GM04503 (cell line): Measurements from ENCODE around the gene ZBP1.

Experiments used
- DNase-seq: peaks from one replicate; pipeline ENCODE4 v3.0.0-alpha.2; 2012; ENCODE audit warnings: low read depth

Gene ZBP1

DNA sequence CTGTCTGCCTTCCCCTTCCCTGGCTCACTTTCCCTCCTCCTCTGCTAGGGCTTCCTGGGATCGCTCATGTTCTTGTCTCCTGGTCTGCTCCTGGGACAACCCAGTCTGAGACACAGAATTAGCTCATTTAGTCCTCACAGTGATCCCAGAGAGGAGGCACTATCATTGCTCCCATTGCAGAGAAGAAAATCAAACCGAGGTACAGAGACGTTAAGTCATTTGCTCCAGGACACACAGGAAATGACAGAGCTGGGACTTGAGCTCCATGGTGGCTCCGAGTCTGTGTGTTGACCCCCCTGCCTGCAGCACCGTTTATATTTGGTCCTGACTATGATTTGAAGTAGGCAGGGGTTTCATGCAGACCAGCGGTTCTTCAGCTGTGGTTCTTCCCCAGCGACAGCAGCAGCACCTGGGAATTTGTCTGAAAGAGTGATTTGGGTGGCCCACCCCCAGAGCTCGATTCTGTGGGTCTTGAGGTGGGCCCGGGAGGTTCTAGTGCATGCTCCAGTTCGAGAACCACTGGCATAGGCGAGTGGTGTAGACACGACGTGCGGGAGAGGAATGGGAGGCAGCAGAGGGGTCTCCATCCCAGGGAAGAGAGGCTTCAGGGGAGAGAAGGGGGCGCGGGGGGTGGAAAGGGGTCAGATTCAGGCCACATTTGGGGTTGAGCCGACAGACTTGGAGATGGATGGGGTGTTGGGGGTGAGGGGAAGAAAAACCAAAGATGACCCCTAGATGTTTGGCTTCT is 34.6 kb downstream of the ZBP1 start:
- DNase-seq = no peak

DNA sequence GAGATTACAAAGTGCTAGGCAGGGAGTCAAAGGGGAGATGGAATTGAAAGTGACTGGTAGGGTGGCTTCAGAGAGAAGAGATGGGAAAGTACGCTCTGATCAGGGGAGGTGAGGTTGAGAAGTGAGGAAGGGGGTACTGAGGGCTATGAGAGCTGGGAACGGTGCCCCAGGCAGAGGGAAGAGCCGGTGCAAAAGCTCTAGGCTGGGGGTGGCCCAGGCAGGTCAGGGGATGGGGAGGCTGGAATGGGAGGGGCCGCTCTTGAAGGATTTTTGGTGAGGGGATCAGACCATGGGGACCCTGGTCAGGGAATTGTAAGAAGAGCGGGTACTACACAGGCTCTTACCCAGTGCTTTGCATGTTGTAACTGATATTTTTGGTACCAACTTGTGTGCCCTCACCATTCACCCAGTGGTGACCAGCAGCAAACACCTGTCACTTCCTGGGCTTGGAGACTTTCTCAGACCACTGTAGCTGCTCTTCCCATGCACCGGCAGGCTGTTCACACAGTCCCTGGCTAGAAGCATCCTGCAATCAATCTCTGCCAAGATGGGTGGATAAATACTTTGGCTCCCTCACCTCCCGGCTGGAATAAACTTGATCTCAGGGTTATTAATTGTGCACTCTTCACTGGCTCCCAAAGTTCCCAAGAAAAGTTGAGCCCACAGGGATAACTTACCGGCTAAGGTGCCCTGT is 35.3 kb downstream of the ZBP1 start:
- no peak for DNase-seq

DNA sequence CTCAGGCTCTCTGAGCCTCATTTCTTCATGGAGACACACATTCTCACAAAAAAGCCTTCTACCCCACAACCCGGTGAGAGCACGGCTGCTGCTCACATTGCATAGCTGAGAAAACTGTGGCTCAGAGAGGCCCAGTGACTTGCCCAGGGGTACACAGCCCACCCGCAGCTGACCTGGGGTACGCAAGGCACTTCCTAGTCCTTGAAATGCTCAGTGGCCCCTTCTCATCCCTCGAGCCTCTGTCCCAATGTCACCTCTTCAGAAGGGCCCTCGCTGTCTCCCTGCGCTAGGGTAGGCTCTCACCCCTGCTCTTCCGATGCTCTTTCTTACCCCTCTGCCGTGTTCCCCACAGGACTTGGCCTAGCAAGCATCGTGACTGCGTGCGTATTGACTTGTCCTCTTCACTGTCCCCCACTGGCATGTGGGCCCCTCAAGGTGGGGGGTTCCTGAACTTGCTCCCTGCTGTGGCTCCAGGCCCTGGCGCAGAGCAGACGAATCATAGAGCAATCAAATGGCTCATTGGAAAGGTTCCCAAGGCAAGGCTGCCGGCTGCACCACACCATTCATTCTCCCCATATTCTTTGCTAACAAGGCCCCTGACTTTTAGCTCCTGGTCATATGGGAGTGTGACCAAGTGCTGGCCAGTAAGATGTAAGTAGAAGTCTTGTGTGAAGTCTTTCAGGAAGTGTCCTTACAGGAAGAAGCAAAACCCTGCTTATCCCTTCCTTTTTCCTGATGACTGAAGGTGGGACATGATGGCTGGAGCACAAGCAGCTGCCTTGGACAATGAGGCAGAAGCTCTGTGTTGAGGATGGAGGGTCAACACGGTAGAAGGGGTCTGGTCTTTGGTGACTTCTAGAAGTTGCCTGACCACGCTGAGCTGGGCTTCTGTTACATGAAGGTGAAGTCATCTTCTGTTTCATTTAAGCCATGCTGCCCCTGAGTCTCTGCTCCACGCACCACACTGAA is 36.7 kb downstream of the ZBP1 start:
- DNase-seq = no peak

DNA sequence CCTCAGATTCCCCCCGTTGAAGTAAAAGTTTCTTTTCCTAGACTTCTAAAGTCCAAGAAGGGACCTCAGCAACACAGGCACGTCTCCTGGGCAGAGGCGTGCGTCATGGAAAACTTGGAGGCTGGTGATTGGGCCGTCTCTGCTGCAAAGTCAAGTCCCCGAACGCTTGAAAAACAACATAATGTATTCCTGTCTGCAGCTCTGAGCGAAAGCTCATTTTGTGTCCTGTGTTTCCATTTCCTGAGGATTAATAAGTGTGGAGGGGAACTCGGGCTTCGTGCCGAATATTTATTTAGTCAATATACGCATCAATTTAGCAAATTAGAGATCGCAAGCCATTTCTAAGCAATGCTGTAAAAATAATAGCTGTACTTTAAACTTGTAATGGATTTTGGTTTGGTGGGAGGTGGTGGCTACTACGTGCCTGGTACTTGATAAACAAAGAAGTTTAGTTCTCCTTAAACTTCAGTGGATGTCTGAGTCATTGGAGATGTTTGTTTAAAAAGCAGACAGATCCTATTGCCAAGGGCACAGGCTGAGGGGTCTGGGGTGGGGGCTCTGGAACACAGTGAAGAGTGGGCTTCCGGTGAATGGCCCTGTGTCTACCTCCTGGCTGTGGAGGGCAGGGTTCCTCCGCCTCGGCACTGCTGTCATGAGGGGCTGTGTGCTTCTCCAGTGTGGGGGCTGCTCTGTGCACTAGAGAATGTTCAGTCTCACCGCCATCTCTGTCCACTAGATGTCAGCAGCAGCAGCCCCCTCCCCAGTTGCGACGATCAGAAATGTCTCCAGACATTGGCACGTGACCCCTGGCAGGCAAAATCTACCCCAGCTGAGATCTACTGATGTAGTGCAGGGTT is 37.6 kb downstream of the ZBP1 start:
- DNase-seq = no peak

DNA sequence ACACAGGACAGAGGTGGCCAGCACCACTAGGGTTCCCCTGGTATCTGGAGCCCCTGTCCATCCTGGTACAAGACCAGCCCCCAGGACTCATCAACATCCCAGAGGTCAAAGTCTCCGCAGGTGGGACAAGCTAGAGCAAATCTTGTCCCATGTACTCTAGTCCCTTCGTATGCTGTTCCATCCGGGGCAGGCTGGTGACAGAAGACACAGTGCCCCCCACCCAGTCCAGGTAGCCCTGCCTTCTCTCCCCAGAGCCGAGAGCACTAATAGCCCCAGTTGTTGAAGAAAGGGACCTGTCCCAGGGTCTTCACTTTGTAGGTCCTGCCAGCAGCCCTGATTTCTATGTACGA is 38.2 kb downstream of the ZBP1 start:
- DNase-seq = no peak

DNA sequence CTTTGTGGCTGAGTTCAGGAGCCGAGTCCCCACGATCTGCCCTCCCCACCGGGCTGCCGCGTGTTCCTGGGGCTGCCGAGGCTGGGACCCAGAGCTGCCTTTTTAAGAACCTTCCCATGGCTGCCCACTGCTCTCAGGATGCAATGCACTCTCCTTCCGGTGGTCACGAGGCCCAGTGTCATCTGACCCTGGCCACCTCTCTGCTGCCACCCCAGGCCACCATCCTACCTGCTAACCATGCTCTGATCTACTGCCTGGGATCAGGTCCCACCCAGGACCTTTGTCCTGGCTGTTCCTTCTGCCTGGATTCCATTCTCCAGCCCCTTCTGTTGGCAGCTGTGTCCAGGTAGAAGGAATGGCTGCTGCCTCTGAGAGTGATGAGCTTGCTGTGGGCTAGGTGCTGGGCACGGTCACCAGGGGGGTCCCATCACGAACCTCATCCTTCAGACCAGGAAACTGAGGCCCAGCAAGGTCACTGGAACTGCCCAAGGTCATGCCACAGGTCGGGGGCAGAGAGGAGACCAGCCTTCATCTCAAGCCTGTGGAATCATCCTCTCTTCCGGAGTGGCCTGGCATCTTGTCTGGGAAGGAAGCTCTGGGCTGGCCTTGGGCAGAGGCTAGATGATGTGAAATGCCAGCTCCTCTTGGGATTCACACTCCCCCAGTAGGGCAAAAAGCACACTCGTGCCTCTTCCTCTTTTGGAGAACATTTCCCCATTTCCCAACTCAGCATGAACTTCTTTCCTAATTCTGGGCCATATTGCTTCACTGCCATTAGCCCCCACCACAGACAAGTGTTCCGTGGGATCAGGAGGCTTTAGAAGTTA is 38.8 kb downstream of the ZBP1 start:
- no peak for DNase-seq

DNA sequence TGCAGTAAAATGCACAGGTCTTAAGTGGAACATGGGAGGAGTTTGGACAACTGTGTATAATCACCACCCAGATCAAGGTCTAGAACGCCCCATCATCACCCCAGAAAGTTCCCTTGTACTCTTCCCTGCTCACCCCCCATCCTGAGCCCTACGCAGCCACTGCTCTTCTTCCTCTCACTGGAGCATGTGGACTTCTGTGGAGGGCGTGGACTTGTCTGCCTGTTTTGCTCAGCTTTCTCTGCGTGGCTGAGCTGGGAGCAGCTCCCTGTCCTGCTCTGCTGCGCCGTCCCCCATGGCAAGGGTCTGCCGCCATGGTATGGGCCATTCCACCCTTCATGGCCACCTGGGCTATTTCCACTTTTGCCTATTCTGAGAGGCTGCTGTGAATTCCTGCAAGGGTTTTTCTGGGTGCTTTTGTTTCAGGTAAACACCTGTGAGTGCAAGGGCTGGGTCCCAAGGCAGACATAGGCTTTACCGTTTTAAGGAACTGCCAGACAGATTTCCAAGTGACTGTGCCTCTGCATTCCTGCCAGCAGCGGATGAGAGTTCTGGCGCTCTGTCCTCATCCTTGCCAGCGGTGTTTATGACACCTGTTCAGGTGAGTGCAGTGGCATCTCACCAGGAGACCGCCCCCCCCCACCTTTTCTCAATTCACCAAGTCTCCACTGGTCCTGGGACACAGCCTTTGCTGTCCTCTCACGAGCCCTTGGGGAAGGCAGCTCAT is 39.6 kb downstream of the ZBP1 start:
- no peak for DNase-seq

DNA sequence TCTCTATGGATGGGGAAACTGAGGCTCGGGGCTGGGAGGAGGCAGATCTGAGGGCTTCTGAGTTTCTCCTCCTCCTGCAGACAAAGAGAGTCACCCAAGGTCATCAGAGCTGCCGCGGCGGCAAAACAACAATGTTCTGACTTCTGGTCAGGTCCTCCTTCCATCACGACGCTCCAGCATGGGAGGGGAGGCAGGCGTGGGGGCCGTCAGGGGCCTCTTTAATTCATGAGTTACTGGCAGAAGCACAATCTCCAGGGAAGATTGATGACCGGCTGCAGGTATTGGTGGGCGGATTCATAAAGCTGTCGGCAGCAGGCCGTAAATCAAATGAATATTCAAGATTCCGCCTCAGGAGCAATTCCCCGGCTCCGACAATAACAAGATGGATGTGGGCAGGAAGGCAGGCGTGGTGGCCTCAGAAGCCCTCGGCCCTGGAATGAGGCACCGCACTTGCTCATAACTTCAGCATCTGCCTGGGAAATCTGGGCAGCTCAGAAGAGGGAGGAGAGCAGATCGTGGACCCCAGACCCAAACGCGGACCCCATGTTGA is 40.3 kb downstream of the ZBP1 start:
- no peak for DNase-seq

DNA sequence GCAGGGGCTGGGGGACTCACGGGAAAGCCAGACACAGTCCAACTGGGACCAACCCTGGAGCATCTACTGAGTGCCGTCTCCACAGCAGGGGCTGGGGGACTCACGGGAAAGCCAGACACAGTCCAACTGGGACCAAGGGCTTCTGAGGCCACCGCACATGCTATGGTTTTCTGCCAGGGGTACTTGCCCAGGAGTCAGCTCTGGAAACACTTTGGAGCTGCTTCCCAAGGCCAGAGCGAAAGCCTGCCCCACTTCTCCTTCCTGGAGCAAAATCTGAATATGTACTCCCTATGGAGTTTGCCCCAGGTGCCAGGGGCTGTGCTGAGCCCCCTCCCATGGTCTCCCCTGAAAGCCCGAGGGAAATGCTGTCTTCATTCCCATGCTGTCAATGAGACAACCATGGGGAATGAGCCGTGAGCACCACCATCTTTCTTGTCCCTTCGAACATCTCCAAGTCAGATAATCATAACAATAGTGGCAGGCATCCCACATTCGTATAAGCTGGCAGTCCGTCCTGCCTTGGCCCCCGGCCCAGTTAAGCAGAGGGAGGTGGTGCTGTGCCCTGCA is 40.8 kb downstream of the ZBP1 start:
- DNase-seq = no peak

DNA sequence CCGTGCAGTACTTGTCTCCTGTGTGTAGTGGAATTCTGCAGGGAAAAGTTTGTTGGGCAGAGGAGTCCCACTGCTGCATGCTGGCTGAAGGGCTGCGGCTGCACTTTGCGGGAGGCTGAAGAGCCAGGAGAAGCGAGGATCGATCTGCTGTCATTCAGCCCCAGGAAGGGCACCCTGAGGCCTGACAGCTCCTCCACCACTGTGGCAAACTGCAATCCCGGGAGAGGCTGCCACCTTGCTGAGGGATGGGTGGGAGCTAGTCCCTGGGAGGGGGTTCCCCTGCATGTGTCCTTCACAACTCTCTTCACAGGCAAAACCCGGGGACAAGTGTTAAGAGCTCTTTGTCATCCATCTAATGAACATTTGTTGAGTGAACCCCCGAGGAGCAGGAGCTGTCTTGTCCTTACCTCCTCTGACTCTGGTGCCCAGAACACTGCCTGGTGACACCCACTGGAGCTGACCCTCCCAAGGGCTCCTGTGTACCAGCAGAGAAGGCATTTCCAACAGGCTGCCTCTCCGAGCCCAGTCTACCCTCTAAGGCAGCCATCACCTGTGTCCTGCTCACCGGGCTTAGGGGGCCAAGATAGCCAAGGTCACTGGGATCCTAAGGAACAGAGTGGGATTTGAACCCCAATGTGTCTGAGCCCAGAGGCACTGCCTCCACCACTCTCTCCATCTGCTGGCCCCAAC is 41.6 kb downstream of the ZBP1 start:
- no peak for DNase-seq

DNA sequence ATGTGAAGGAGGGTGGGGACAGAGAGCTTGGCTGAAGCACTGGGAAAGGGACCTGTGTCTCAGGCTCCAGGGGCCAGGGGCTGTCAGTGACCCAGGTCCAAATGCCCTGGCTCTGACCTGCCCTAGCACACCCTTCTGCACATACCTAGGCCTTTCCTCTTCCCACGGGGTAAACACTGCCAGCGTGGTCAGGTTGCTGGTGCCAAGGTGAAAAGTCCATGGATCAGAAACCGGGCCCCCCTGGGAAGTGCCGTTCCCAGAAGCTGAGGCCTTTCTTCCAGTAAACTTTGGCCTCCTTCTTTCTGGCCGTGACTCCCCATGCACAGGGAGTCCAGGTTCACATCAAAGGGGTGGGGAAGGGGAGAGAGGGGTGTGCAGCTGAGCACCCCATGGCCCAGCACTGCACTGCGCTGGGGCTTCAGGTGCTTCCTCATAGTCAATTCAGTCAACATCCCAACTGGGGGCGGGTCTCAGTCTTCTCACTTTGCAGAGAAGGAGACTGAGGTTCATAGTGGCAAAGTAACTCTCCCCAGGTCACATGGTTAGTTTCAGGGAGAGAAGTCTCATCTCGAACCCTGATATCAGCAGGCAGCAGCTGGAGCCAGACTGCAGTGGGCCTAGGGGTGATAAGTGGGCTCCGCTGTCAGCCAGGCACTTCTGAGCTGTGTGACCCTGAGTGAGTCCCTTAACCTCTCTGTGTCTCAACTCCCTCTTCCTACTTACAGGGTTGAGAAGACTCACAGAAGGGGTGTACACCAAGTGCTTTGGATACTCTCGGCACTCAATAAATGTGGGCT is 42.3 kb downstream of the ZBP1 start:
- DNase-seq = no peak

DNA sequence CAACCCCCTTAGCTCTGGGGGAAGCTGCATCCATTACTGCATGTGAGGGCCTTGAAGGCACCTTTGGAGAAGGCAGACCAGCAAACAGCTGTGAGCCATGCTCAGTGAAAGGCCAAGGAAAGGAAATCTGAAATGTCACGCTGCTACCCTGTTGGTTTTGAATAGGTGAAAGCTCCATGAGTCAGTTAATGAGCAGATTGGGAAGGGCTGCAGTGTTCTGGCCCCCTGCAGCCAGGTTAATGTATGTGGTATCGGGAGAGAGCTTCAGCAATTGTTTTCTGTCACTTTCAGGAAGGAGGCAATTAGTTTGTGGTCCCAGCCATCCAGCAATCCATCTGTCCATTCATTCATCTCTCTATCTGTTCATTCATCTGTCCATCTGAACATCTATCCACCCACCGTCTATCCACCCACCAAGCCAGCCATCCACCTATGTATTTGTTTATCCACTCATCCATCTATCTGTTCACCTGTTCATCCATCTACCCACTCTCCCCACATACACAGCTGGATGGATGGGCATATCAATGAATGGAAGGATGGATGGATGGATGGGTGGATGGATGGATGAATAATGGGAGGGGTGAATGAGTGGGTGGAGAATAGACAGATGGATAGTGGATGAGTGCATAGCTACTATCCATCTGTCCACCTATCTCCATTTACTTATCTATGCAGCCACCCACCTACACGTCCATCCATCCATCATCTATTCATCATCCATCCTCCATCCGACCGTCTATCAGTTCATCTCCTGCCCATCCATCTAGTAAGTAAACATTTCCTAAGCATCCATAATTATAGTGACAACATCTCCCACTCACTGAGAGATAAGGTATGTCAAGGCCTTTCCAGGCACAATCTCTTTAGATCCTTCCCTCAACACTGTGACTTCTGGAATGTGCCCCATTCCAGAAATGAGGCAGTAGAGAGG is 43.3 kb downstream of the ZBP1 start:
- no peak for DNase-seq

DNA sequence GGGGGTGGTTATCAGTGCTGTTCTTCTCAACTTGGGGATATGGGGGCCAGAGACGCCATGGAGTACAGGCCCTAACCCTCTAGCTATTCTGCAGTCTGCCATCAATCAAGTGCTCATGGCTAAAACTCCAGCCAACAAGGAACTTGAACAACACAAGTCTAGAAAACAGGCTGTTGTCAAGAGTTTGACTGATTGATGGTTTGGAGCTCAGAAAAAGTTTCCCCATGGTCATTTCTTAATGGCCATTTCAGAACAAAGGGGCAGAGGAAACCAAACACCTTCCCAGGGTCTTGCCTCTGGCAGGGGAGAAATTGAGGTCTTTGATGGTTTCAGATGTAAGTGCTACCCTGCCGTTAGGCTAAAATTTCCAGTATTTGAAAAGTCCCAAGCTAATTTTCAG is 44.2 kb downstream of the ZBP1 start:
- no peak for DNase-seq

DNA sequence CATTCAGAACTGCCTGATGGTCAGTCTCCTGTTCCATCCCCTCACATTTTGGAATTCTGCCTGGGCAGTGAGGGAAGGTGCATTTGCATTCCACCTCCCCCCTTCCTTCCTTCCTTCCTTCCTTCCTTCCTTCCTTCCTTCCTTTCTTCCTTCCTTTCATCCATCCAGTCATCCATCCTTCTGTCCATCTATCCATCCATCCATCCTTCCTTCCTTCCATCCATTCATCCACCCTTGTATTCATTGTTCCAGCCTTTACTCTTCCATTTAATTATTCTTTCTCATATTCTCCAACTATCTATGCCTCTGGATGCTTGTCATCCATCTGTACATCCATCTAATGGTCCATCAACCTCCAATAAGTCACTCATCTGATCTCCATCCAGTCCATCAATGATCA is 45.3 kb downstream of the ZBP1 start:
- no peak for DNase-seq

DNA sequence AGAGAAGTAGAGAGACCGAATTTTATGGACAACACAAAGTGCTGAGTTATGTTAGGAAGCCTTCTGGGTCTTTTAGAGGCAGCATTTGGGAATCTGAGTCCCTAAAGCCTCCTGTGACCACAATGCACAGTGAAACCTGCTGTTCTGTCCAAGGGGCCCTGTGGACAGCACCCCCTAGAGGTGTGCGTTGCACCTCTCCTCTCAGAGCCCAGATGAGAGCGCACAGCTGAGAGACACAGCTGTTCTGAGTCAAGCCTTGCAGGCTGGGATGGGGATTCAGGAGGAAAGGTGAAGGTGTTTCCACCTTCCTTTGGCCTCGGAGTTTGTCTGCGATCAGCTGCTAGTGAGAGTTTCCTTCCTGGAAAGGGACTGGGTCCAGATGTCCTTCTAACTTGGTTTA is 46.3 kb downstream of the ZBP1 start:
- no peak for DNase-seq

DNA sequence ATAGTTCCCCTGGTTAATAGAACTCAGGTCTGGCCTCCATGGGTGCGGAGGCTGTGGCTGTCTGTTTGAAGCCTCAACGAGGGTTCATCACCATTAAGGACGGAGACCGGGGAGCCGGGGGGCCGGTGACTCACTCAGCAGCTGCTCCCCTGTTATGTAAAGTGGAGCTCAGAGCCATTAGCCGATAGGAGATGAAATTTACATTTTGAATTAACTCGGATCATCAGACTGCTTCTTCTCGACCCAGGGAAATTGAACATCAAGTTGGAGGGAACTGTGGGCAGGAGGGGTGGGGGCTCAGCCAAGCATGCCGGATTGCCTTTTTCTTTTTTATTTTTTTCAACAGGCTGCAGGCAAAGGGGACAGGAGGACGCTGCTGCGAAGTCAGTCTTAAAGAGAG is 47.0 kb downstream of the ZBP1 start:
- no peak for DNase-seq

DNA sequence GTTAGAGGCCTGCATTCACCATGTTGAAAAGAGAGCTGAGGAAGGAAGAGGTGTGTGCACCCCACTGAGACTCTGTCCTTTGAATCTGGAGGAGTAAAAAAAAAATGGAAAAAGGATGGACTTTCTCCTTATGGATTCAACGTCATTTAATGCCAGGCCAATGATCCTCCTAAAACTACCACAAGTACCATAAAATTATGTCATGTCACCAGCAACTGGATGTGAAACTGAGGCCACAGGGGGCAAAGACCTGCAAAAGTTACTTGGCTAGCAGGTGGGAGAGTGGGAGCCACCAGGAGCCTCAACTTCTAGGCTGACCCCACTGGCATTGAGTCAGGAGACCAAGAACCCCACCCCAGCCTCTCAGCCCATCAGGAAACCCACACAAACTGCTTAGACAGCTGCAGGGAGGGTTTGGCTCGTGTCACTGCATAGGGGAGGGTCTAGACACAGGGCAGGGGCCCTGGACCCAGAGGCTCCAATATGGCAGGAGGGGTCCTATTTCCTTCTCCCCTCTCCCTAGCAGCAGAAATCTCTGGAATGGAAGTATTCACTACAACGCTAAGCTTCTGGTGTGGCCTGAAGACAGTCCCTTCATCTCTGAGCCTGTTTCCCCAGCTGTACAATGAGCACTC is 48.3 kb downstream of the ZBP1 start:
- DNase-seq = no peak
